Measurements from ENCODE around the gene SH3RF3.
"Not testable (repeated sequence)": the region's sequence is repeated elsewhere in the genome, so short reads cannot be mapped to it uniquely, and the experiment has no call there.

Gene SH3RF3

GRCh38 chr2:109108740-109109139 is 20.3 kb upstream of the SH3RF3 start:
- H3K4me1 Mint-ChIP-seq: peaks cover 13% of the 10 kb centered on the region
- H3K9me3 Mint-ChIP-seq: peaks cover 19% of the 10 kb centered on the region
- no peak for TF ChIP-seq CTCF (IDR thresholded peaks at IDR 0.05)
- H3K4me3 Mint-ChIP-seq: no peak overlapping the region
- peaks cover 4% of the 10 kb centered on the region for H3K36me3 Mint-ChIP-seq (ENCODE audit: low read depth)
- no peak for DNase-seq
- H3K27me3 Mint-ChIP-seq (ENCODE audit: low read depth, poor library complexity): peaks cover 3% of the 10 kb centered on the region
- no peak overlapping the region for H3K27ac Mint-ChIP-seq

- no peak for DNase-seq
- peaks cover 20% of the 10 kb centered on the region for H3K9me3 Mint-ChIP-seq
- H3K27me3 Mint-ChIP-seq (ENCODE audit: low read depth, poor library complexity): peaks cover 3% of the 10 kb centered on the region
- H3K27ac Mint-ChIP-seq: no peak overlapping the region
- no peak overlapping the region for H3K4me3 Mint-ChIP-seq
- no peaks in the 10 kb centered on the region for H3K36me3 Mint-ChIP-seq (ENCODE audit: low read depth)
- no peak for TF ChIP-seq CTCF (IDR thresholded peaks at IDR 0.05)
- peaks cover 13% of the 10 kb centered on the region for H3K4me1 Mint-ChIP-seq
Measured at GRCh38 chr2:109109342-109109741, 19.7 kb upstream of the SH3RF3 start.

GRCh38 chr2:109110170-109110569 is 18.8 kb upstream of the SH3RF3 start:
- no peak for DNase-seq
- Mint-ChIP-seq H3K9me3 (peaks cover 19% of the 10 kb centered on the region), H3K4me3 (no peak overlapping the region), H3K27ac (no peak overlapping the region), H3K36me3 (ENCODE audit: low read depth) (no peaks in the 10 kb centered on the region), H3K27me3 (ENCODE audit: low read depth, poor library complexity) (peaks cover 3% of the 10 kb centered on the region), H3K4me1 (peaks cover 13% of the 10 kb centered on the region)
- TF ChIP-seq CTCF (IDR thresholded peaks at IDR 0.05): no peak

GRCh38 chr2:109117181-109117580 is 11.8 kb upstream of the SH3RF3 start:
- H3K36me3 Mint-ChIP-seq (ENCODE audit: low read depth); H3K27ac Mint-ChIP-seq; H3K27me3 Mint-ChIP-seq (ENCODE audit: low read depth, poor library complexity); DNase-seq; H3K4me3 Mint-ChIP-seq: not testable (repeated sequence)
- peaks cover 16% of the 10 kb centered on the region for H3K4me1 Mint-ChIP-seq
- peaks cover 51% of the 10 kb centered on the region for H3K9me3 Mint-ChIP-seq

GRCh38 chr2:109117780-109118179 is 11.2 kb upstream of the SH3RF3 start:
- DNase-seq: no peak
- peaks cover 51% of the 10 kb centered on the region for H3K9me3 Mint-ChIP-seq
- H3K36me3 Mint-ChIP-seq (ENCODE audit: low read depth): peaks cover 6% of the 10 kb centered on the region
- no peak overlapping the region for H3K4me3 Mint-ChIP-seq
- no peak overlapping the region for H3K27ac Mint-ChIP-seq
- no peak for TF ChIP-seq CTCF (IDR thresholded peaks at IDR 0.05)
- peaks cover 2% of the 10 kb centered on the region for H3K27me3 Mint-ChIP-seq (ENCODE audit: low read depth, poor library complexity)
- H3K4me1 Mint-ChIP-seq: peaks cover 16% of the 10 kb centered on the region

- H3K36me3 Mint-ChIP-seq (ENCODE audit: low read depth): peaks cover 6% of the 10 kb centered on the region
- DNase-seq: no peak
- no peak for TF ChIP-seq CTCF (IDR thresholded peaks at IDR 0.05)
- no peak overlapping the region for H3K27ac Mint-ChIP-seq
- peaks cover 2% of the 10 kb centered on the region for H3K27me3 Mint-ChIP-seq (ENCODE audit: low read depth, poor library complexity)
- peaks cover 51% of the 10 kb centered on the region for H3K9me3 Mint-ChIP-seq
- H3K4me1 Mint-ChIP-seq: peaks cover 16% of the 10 kb centered on the region
- H3K4me3 Mint-ChIP-seq: no peak overlapping the region
Measured at GRCh38 chr2:109118321-109118720, 10.7 kb upstream of the SH3RF3 start.
